ENCODE data around the gene IRF2BP1.
"Not testable (repeated sequence)": the region's sequence is repeated elsewhere in the genome, so short reads cannot be mapped to it uniquely, and the experiment has no call there.

Gene IRF2BP1

GRCh38 chr19:45876161-45876410, 9.9 kb downstream of the IRF2BP1 start:
- TF ChIP-seq, protein P1, sequence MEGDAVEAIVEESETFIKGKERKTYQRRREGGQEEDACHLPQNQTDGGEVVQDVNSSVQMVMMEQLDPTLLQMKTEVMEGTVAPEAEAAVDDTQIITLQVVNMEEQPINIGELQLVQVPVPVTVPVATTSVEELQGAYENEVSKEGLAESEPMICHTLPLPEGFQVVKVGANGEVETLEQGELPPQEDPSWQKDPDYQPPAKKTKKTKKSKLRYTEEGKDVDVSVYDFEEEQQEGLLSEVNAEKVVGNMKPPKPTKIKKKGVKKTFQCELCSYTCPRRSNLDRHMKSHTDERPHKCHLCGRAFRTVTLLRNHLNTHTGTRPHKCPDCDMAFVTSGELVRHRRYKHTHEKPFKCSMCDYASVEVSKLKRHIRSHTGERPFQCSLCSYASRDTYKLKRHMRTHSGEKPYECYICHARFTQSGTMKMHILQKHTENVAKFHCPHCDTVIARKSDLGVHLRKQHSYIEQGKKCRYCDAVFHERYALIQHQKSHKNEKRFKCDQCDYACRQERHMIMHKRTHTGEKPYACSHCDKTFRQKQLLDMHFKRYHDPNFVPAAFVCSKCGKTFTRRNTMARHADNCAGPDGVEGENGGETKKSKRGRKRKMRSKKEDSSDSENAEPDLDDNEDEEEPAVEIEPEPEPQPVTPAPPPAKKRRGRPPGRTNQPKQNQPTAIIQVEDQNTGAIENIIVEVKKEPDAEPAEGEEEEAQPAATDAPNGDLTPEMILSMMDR (IDR thresholded peaks at IDR 0.05): no peak
- Mint-ChIP-seq H3K27me3 (ENCODE audit: low read depth, poor library complexity) (peaks cover 4% of the 10 kb centered on the region), H3K4me1 (peaks cover 60% of the 10 kb centered on the region), H3K36me3 (ENCODE audit: low read depth) (no peaks in the 10 kb centered on the region), H3K27ac (peak overlapping the region; percentile 2), H3K9me3 (no peaks in the 10 kb centered on the region), H3K4me3 (peak overlapping the region; percentile 65)
- DNase-seq: no peak

GRCh38 chr19:45874620-45874966, 11.3 kb downstream of the IRF2BP1 start:
- no peaks in the 10 kb centered on the region for H3K9me3 Mint-ChIP-seq
- H3K36me3 Mint-ChIP-seq (ENCODE audit: low read depth): no peaks in the 10 kb centered on the region
- peak overlapping the region; percentile 82 for H3K27ac Mint-ChIP-seq
- H3K4me3 Mint-ChIP-seq: peak overlapping the region; percentile 35
- TF ChIP-seq, protein P1 (IDR thresholded peaks at IDR 0.05): no peak
- peaks cover 3% of the 10 kb centered on the region for H3K27me3 Mint-ChIP-seq (ENCODE audit: low read depth, poor library complexity)
- DNase-seq: no peak
- peaks cover 56% of the 10 kb centered on the region for H3K4me1 Mint-ChIP-seq

GRCh38 chr19:45873219-45873772, 12.6 kb downstream of the IRF2BP1 start:
- Mint-ChIP-seq H3K36me3 (ENCODE audit: low read depth) (no peaks in the 10 kb centered on the region), H3K4me3 (no peak overlapping the region), H3K4me1 (peaks cover 50% of the 10 kb centered on the region), H3K9me3 (no peaks in the 10 kb centered on the region), H3K27ac (no peak overlapping the region), H3K27me3 (ENCODE audit: low read depth, poor library complexity) (peaks cover 3% of the 10 kb centered on the region)
- DNase-seq: no peak
- TF ChIP-seq, protein P1 (IDR thresholded peaks at IDR 0.05): no peak

GRCh38 chr19:45872095-45872919, 13.6 kb downstream of the IRF2BP1 start:
- Mint-ChIP-seq H3K27me3 (ENCODE audit: low read depth, poor library complexity) (peaks cover 10% of the 10 kb centered on the region), H3K9me3 (no peaks in the 10 kb centered on the region), H3K36me3 (ENCODE audit: low read depth) (no peaks in the 10 kb centered on the region), H3K4me1 (peaks cover 41% of the 10 kb centered on the region), H3K4me3 (no peak overlapping the region), H3K27ac (no peak overlapping the region)
- DNase-seq: no peak
- TF ChIP-seq, protein P1 (IDR thresholded peaks at IDR 0.05): no peak

- no peaks in the 10 kb centered on the region for H3K9me3 Mint-ChIP-seq
- no peak overlapping the region for H3K27ac Mint-ChIP-seq
- H3K4me1 Mint-ChIP-seq: peaks cover 29% of the 10 kb centered on the region
- H3K36me3 Mint-ChIP-seq (ENCODE audit: low read depth): no peaks in the 10 kb centered on the region
- no peak for DNase-seq
- TF ChIP-seq, protein P1 (IDR thresholded peaks at IDR 0.05): no peak
- H3K4me3 Mint-ChIP-seq: no peak overlapping the region
- H3K27me3 Mint-ChIP-seq (ENCODE audit: low read depth, poor library complexity): peaks cover 25% of the 10 kb centered on the region
Observed at GRCh38 chr19:45870798-45871197, 15.1 kb downstream of the IRF2BP1 start.

DNA sequence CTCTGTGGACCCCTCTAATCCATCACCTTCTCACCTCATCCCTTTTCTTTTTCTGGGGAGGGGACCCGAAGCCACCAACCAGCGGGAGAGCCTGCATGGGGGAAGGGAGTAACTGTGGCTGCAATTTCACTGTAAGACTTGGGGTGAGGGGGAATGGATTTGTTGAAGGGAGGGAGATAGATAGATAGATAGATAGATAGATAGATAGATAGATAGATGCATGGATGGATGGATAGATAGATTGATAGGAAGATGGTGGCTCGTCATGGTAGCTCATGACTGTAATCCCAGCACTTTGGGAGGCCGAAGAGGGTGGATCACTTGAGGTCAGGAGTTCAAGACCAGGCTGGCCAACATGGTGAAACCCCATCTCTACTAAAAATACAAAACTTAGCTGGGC, 18.7 kb downstream of the IRF2BP1 start:
- H3K27me3 Mint-ChIP-seq (ENCODE audit: low read depth, poor library complexity): peaks cover 54% of the 10 kb centered on the region
- H3K36me3 Mint-ChIP-seq (ENCODE audit: low read depth); H3K27ac Mint-ChIP-seq; H3K4me3 Mint-ChIP-seq; H3K9me3 Mint-ChIP-seq; DNase-seq: not testable (repeated sequence)
- H3K4me1 Mint-ChIP-seq: peaks cover 21% of the 10 kb centered on the region

Measured in nephron progenitor cell (in vitro differentiated cells).